Neural crest cell (in vitro differentiated cells): Measurements from ENCODE around the gene ELOVL2. TPM values are rescaled to one million over a fixed set of nuclear protein-coding genes. Genes with fewer than 3 reads are reported as not detected.

Experiments
- DNase-seq: peaks from one replicate; pipeline ENCODE4 v3.0.0; 2021; ENCODE audit warnings: low read depth, mixed read lengths, low spot score
- H3K27ac Mint-ChIP-seq: one replicate; pipeline ENCODE4 v1.8.0; 2021; ENCODE audit warnings: mild to moderate bottlenecking, mixed read lengths; ENCODE audit not compliant: unreplicated experiment
- H3K27me3 Mint-ChIP-seq: 2 replicates; pipeline ENCODE4 v1.8.0; 2021; ENCODE audit warnings: low read depth, mild to moderate bottlenecking, mixed read lengths
- H3K36me3 Mint-ChIP-seq: 2 replicates; pipeline ENCODE4 v1.8.0; 2021; ENCODE audit warnings: low read depth, mild to moderate bottlenecking, mixed read lengths
- H3K4me1 Mint-ChIP-seq: 2 replicates; pipeline ENCODE4 v1.8.0; 2021; ENCODE audit warnings: mixed read lengths
- H3K4me3 Mint-ChIP-seq: one replicate; pipeline ENCODE4 v1.8.0; 2021; ENCODE audit warnings: mild to moderate bottlenecking, mixed read lengths
- H3K9me3 Mint-ChIP-seq: 2 replicates; pipeline ENCODE4 v1.8.0; 2021; ENCODE audit warnings: mixed read lengths
- total RNA-seq: library from RNA; stranded (reverse); gene quantifications from 2 replicates; pipeline ENCODE4 v1.2.1, GENCODE V29; 2021
- TF ChIP-seq, protein P1 (sequence below): fragments of 200-600 bp; sonication (generic); conservative IDR thresholded peaks from 2 replicates; pipeline ENCODE4 v1.5.0; 2021; ENCODE audit warnings: antibody characterized with exemption, mild to moderate bottlenecking

The ELOVL2 gene
- total RNA-seq, 1 donor from 2014 or later: 12.8 TPM

DNA sequence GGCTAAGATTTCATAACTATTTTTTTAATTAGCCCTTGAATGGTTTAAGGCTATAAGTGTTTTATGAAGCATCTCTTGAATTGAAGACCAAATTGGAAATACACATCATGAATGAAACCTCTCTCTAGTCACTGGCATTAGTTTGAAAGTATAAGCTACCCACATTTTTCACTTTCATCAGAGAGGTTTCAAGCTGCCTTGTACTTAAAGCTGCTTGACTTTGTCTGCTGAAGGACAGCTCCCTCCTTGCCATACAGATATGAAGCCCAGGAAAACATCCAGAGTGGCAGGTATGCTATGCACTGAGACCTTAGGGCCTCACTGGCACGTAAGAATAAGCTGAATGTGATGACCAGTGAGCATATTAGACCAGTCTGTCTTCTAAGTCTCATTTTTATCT is 62.7 kb downstream of the ELOVL2 start:
- DNase-seq: no peak
- H3K27me3 Mint-ChIP-seq: no peaks in the 10 kb centered on the region
- no peaks in the 10 kb centered on the region for H3K4me1 Mint-ChIP-seq
- peaks cover 9% of the 10 kb centered on the region for H3K36me3 Mint-ChIP-seq
- peaks cover 4% of the 10 kb centered on the region for H3K9me3 Mint-ChIP-seq
- no peak overlapping the region for H3K4me3 Mint-ChIP-seq
- TF ChIP-seq, protein P1, sequence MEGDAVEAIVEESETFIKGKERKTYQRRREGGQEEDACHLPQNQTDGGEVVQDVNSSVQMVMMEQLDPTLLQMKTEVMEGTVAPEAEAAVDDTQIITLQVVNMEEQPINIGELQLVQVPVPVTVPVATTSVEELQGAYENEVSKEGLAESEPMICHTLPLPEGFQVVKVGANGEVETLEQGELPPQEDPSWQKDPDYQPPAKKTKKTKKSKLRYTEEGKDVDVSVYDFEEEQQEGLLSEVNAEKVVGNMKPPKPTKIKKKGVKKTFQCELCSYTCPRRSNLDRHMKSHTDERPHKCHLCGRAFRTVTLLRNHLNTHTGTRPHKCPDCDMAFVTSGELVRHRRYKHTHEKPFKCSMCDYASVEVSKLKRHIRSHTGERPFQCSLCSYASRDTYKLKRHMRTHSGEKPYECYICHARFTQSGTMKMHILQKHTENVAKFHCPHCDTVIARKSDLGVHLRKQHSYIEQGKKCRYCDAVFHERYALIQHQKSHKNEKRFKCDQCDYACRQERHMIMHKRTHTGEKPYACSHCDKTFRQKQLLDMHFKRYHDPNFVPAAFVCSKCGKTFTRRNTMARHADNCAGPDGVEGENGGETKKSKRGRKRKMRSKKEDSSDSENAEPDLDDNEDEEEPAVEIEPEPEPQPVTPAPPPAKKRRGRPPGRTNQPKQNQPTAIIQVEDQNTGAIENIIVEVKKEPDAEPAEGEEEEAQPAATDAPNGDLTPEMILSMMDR: no peak
- H3K27ac Mint-ChIP-seq: no peak overlapping the region

DNA sequence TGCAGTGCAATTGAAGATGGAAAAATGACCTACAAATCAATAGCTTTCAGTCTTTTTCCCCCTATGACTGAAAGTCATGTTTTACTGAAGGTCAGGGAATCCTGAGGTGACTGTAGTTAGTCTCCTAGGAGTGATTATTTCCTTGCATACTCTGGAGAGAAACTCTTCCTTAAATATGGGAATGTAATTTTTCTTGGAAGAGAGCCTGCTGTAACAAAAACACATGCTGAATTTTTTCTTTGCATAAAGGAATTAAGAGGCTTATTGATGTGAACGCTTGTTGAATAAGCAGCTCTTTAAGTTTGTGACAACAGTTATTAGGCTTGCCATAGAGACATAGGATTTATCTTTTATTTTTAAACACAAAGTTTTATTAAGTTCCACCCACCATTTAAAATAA is 64.5 kb downstream of the ELOVL2 start:
- no peak overlapping the region for H3K4me3 Mint-ChIP-seq
- H3K9me3 Mint-ChIP-seq: peaks cover 4% of the 10 kb centered on the region
- no peaks in the 10 kb centered on the region for H3K27me3 Mint-ChIP-seq
- H3K27ac Mint-ChIP-seq: no peak overlapping the region
- H3K36me3 Mint-ChIP-seq: peaks cover 4% of the 10 kb centered on the region
- H3K4me1 Mint-ChIP-seq: no peaks in the 10 kb centered on the region
- no peak for DNase-seq
- TF ChIP-seq, protein P1: no peak

- Mint-ChIP-seq H3K4me1 (no peaks in the 10 kb centered on the region), H3K27ac (no peak overlapping the region), H3K9me3 (peaks cover 4% of the 10 kb centered on the region), H3K27me3 (no peaks in the 10 kb centered on the region), H3K4me3 (no peak overlapping the region), H3K36me3 (peaks cover 4% of the 10 kb centered on the region)
- no peak for DNase-seq
- TF ChIP-seq, protein P1: no peak
Measured at GRCh38 chr6:10977231-10977968, 66.7 kb downstream of the ELOVL2 start.

DNA sequence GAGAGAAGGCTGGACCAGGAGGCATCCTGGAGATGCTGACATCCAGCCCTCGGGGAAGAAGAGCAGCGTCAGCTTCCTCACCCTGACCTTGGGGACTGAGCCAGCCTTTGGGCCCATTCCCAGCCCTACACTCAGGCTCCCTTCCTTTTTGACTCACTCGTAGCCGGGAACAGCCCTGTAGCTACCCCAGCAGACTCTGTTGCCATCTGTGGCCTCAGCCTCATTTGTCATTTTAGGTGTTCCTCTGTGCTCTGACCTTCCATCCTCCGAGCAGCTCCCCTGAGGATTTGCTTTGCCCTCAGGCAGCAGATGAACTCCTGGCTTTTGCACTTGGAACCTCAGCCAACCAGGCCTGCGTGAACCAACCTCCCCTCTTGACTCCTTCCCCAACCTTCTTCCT is 67.5 kb downstream of the ELOVL2 start:
- Mint-ChIP-seq H3K9me3 (peaks cover 4% of the 10 kb centered on the region), H3K27ac (peak overlapping the region; percentile 21), H3K27me3 (no peaks in the 10 kb centered on the region), H3K36me3 (peaks cover 4% of the 10 kb centered on the region), H3K4me1 (no peaks in the 10 kb centered on the region), H3K4me3 (no peak overlapping the region)
- DNase-seq: no peak
- TF ChIP-seq, protein P1: no peak

GRCh38 chr6:10972196-10972595 is 71.9 kb downstream of the ELOVL2 start:
- Mint-ChIP-seq H3K27ac (no peak overlapping the region), H3K27me3 (no peaks in the 10 kb centered on the region), H3K4me3 (no peak overlapping the region), H3K4me1 (no peaks in the 10 kb centered on the region), H3K36me3 (peaks cover 22% of the 10 kb centered on the region), H3K9me3 (peaks cover 8% of the 10 kb centered on the region)
- TF ChIP-seq, protein P1: no peak
- DNase-seq: no peak
